Measurements from ENCODE around the gene REC114. TPM values are rescaled to one million over a fixed set of nuclear protein-coding genes. Genes with fewer than 3 reads are reported as not detected.

REC114 gene
- total RNA-seq, 1 donor from 2014 or later: not detected

- Histone ChIP-seq H3K27me3 (no peaks in the 10 kb centered on the region), H3K4me1 (no peaks in the 10 kb centered on the region), H3K27ac (no peak overlapping the region), H3K4me3 (no peak overlapping the region), H3K36me3 (no peaks in the 10 kb centered on the region), H3K9me3 (no peaks in the 10 kb centered on the region)
- ATAC-seq (no peak), DNase-seq (no peak)
- TF ChIP-seq CTCF (IDR thresholded peaks at IDR 0.05): no peak
- intact Hi-C loops (cut with DNase I): no loop called here
These were observed 51.0 kb downstream of the REC114 start for GRCh38 chr15:73493922-73494321.

- no peaks in the 10 kb centered on the region for H3K36me3 ChIP-seq
- ATAC-seq: no peak
- no peaks in the 10 kb centered on the region for H3K9me3 ChIP-seq
- no peak overlapping the region for H3K27ac ChIP-seq
- no peak for TF ChIP-seq CTCF (IDR thresholded peaks at IDR 0.05)
- intact Hi-C loops (cut with DNase I): no loop called here
- no peak overlapping the region for H3K4me3 ChIP-seq
- no peaks in the 10 kb centered on the region for H3K27me3 ChIP-seq
- H3K4me1 ChIP-seq: no peaks in the 10 kb centered on the region
- DNase-seq: no peak
These were observed 52.2 kb downstream of the REC114 start for GRCh38 chr15:73495181-73495580.

GRCh38 chr15:73500696-73501095, 57.7 kb downstream of the REC114 start:
- Histone ChIP-seq H3K36me3 (no peaks in the 10 kb centered on the region), H3K4me1 (no peaks in the 10 kb centered on the region), H3K4me3 (no peak overlapping the region), H3K27me3 (no peaks in the 10 kb centered on the region), H3K27ac (no peak overlapping the region), H3K9me3 (no peaks in the 10 kb centered on the region)
- intact Hi-C loops (cut with DNase I): no loop called here
- ATAC-seq (no peak), DNase-seq (no peak)
- no peak for TF ChIP-seq CTCF (IDR thresholded peaks at IDR 0.05)

- Histone ChIP-seq H3K27me3 (no peaks in the 10 kb centered on the region), H3K36me3 (no peaks in the 10 kb centered on the region), H3K4me1 (no peaks in the 10 kb centered on the region), H3K4me3 (no peak overlapping the region), H3K9me3 (no peaks in the 10 kb centered on the region), H3K27ac (no peak overlapping the region)
- intact Hi-C loops (cut with DNase I): no loop called here
- DNase-seq (no peak), ATAC-seq (no peak)
- TF ChIP-seq CTCF (IDR thresholded peaks at IDR 0.05): no peak
These were observed 61.9 kb downstream of the REC114 start for GRCh38 chr15:73504885-73505284.

GRCh38 chr15:73515527-73515926, 72.6 kb downstream of the REC114 start:
- H3K4me1 ChIP-seq: no peaks in the 10 kb centered on the region
- DNase-seq (no peak), ATAC-seq (no peak)
- no peaks in the 10 kb centered on the region for H3K27me3 ChIP-seq
- no peak for TF ChIP-seq CTCF (IDR thresholded peaks at IDR 0.05)
- H3K36me3 ChIP-seq: no peaks in the 10 kb centered on the region
- intact Hi-C loops (cut with DNase I): no loop called here
- H3K9me3 ChIP-seq: no peaks in the 10 kb centered on the region
- H3K27ac ChIP-seq: no peak overlapping the region
- no peak overlapping the region for H3K4me3 ChIP-seq

GRCh38 chr15:73517566-73517965, 74.6 kb downstream of the REC114 start:
- intact Hi-C loops (cut with DNase I): no loop called here
- Histone ChIP-seq H3K27ac (no peak overlapping the region), H3K27me3 (no peaks in the 10 kb centered on the region), H3K4me1 (no peaks in the 10 kb centered on the region), H3K36me3 (no peaks in the 10 kb centered on the region), H3K4me3 (no peak overlapping the region), H3K9me3 (no peaks in the 10 kb centered on the region)
- DNase-seq: no peak
- no peak for ATAC-seq
- TF ChIP-seq CTCF (IDR thresholded peaks at IDR 0.05): no peak

Data from upper lobe of right lung (tissue), 1 donor.